ENCODE measurements around the gene UHRF1. TPM values are rescaled to one million over a fixed set of nuclear protein-coding genes. Genes with fewer than 3 reads are reported as not detected.

The UHRF1 gene
- total and polyA plus RNA-seq, 2 of the 13 experiments (the other 11 are each of a cell fraction or from before 2014, with no cell fraction given): 6.8 to 78.4 TPM

DNA sequence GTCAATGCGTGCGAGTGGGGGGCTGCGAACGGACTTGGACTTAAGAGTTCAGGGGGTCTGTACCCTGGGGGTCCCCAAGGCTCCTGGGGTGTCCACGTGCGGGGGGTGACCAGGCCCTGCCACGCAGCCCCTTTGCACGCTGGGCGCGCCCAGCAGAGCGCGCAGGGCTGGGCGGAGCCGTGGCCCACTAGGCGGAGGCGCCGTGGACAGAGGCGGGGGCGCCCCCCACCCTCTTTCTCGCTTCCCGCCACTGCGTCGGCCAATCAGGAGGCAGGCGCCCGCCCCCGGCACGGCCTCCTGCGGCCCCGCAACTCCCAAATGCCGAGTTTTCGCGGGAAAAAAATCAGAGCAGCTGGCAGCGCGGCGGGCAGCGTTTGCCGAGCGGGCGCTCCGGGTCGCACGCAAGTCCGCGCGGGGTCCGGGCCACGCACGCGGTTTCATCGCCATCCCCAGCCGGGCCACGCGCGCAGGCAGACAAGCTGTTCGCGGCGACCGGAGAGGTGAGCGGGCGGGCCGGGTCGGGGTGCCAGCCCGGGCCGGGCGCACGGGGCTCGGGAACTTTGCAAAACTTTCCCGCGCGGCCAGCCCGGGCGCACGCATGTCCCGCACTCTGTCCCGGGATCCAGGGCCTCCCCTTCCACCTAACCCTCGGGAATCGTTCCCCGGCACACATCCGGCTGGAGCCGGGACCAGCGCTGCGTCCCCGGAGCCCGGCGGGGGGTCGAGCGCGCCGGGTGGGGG, at the start of gene UHRF1 (continued):
- TF ChIP-seq ZNF274 (CRISPR knock-in tag; IDR thresholded peaks at IDR 0.05): no peak; the same call in 1 of the 2 replicates
- TF ChIP-seq, protein P1, sequence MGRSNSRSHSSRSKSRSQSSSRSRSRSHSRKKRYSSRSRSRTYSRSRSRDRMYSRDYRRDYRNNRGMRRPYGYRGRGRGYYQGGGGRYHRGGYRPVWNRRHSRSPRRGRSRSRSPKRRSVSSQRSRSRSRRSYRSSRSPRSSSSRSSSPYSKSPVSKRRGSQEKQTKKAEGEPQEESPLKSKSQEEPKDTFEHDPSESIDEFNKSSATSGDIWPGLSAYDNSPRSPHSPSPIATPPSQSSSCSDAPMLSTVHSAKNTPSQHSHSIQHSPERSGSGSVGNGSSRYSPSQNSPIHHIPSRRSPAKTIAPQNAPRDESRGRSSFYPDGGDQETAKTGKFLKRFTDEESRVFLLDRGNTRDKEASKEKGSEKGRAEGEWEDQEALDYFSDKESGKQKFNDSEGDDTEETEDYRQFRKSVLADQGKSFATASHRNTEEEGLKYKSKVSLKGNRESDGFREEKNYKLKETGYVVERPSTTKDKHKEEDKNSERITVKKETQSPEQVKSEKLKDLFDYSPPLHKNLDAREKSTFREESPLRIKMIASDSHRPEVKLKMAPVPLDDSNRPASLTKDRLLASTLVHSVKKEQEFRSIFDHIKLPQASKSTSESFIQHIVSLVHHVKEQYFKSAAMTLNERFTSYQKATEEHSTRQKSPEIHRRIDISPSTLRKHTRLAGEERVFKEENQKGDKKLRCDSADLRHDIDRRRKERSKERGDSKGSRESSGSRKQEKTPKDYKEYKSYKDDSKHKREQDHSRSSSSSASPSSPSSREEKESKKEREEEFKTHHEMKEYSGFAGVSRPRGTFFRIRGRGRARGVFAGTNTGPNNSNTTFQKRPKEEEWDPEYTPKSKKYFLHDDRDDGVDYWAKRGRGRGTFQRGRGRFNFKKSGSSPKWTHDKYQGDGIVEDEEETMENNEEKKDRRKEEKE (IDR thresholded peaks at IDR 0.05): no peak
- TF ChIP-seq BHLHE40 (IDR thresholded peaks at IDR 0.05; ENCODE audit: low read length): no peak
- no peak for TF ChIP-seq FOXA3 (CRISPR knock-in tag; IDR thresholded peaks at IDR 0.05)
- TF ChIP-seq ZNF329 (CRISPR knock-in tag; IDR thresholded peaks at IDR 0.05; ENCODE audit: low read depth): 0 out of 2 replicates have a peak, but pooled peaks have one; percentile 11
- TF ChIP-seq, protein P2, sequence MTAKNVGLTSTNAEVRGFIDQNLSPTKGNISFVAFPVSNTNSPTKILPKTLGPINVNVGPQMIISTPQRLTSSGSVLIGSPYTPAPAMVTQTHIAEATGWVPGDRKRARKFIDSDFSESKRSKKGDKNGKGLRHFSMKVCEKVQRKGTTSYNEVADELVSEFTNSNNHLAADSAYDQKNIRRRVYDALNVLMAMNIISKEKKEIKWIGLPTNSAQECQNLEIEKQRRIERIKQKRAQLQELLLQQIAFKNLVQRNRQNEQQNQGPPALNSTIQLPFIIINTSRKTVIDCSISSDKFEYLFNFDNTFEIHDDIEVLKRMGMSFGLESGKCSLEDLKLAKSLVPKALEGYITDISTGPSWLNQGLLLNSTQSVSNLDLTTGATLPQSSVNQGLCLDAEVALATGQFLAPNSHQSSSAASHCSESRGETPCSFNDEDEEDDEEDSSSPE (CRISPR knock-in tag; IDR thresholded peaks at IDR 0.05): peak; percentile 94
- TF ChIP-seq ZSCAN31 (CRISPR knock-in tag; IDR thresholded peaks at IDR 0.05; ENCODE audit: low read depth): peak; percentile 70
- TF ChIP-seq MTF2 (CRISPR knock-in tag; IDR thresholded peaks at IDR 0.05; ENCODE audit: borderline replicate concordance): no peak
- no peak for TF ChIP-seq FOXK1 (CRISPR knock-in tag; IDR thresholded peaks at IDR 0.05; ENCODE audit: borderline replicate concordance, low read depth)
- TF ChIP-seq, protein P3, sequence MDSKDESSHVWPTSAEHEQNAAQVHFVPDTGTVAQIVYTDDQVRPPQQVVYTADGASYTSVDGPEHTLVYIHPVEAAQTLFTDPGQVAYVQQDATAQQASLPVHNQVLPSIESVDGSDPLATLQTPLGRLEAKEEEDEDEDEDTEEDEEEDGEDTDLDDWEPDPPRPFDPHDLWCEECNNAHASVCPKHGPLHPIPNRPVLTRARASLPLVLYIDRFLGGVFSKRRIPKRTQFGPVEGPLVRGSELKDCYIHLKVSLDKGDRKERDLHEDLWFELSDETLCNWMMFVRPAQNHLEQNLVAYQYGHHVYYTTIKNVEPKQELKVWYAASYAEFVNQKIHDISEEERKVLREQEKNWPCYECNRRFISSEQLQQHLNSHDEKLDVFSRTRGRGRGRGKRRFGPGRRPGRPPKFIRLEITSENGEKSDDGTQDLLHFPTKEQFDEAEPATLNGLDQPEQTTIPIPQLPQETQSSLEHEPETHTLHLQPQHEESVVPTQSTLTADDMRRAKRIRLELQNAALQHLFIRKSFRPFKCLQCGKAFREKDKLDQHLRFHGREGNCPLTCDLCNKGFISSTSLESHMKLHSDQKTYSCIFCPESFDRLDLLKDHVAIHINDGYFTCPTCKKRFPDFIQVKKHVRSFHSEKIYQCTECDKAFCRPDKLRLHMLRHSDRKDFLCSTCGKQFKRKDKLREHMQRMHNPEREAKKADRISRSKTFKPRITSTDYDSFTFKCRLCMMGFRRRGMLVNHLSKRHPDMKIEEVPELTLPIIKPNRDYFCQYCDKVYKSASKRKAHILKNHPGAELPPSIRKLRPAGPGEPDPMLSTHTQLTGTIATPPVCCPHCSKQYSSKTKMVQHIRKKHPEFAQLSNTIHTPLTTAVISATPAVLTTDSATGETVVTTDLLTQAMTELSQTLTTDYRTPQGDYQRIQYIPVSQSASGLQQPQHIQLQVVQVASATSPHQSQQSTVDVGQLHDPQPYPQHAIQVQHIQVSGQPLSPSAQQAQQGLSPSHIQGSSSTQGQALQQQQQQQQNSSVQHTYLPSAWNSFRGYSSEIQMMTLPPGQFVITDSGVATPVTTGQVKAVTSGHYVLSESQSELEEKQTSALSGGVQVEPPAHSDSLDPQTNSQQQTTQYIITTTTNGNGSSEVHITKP (CRISPR knock-in tag; IDR thresholded peaks at IDR 0.05; ENCODE audit: low read depth): no peak
- TF ChIP-seq, protein P4, sequence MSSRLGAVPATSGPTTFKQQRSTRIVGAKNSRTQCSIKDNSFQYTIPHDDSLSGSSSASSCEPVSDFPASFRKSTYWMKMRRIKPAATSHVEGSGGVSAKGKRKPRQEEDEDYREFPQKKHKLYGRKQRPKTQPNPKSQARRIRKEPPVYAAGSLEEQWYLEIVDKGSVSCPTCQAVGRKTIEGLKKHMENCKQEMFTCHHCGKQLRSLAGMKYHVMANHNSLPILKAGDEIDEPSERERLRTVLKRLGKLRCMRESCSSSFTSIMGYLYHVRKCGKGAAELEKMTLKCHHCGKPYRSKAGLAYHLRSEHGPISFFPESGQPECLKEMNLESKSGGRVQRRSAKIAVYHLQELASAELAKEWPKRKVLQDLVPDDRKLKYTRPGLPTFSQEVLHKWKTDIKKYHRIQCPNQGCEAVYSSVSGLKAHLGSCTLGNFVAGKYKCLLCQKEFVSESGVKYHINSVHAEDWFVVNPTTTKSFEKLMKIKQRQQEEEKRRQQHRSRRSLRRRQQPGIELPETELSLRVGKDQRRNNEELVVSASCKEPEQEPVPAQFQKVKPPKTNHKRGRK (CRISPR knock-in tag; IDR thresholded peaks at IDR 0.05): no peak
- no peak for TF ChIP-seq SRSF1 (optimal IDR thresholded peaks at IDR 0.05; ENCODE audit: low read depth, low read length)
- TF ChIP-seq RAD51 (IDR thresholded peaks at IDR 0.05; ENCODE audit: borderline replicate concordance): no peak
- no peak for TF ChIP-seq ZKSCAN8 (CRISPR knock-in tag; IDR thresholded peaks at IDR 0.05; ENCODE audit: borderline replicate concordance)
- peak; percentile 53; the same call in 1 of the 2 replicates for TF ChIP-seq PRMT3 (CRISPR knock-in tag; IDR thresholded peaks at IDR 0.05; ENCODE audit: borderline replicate concordance, low read depth)
- no peak for TF ChIP-seq ZNF256 (CRISPR knock-in tag; conservative IDR thresholded peaks at IDR 0.05)
- peak; percentile 34; the same call in 1 of the 2 replicates for TF ChIP-seq HES4 (CRISPR knock-in tag; IDR thresholded peaks at IDR 0.05; ENCODE audit: borderline replicate concordance)
- peak; percentile 21; the same call in 1 of the 2 replicates for TF ChIP-seq DMAP1 (CRISPR knock-in tag; IDR thresholded peaks at IDR 0.05)
